Activated naive CD8-positive, alpha-beta T cell treated with anti-CD3 and anti-CD28 coated beads, Interleukin-2, amount 10 ng/mL, durations not matched to agents 7 days and 5 days (primary cell): ENCODE results near the gene PXDC1. TPM values are rescaled to one million over a fixed set of nuclear protein-coding genes. Genes with fewer than 3 reads are reported as not detected.

Source experiments
- ATAC-seq: fragments of 150-1000 bp; cut with Tn5 transposase; one replicate; pipeline ENCODE4 v1.10.0; 2021; ENCODE audit warnings: low read depth, moderate library complexity
- POLR2A ChIA-PET: fragments of 350-600 bp; sonication (Branson Sonifier 250); formaldehyde crosslinking; loops from one replicate; lab custom pipeline; 2021; ENCODE audit warnings: antibody characterized with exemption; lab: Charles Lee
- DNase-seq: peaks from one replicate; pipeline ENCODE4 v3.0.0; 2021
- H3K27ac Mint-ChIP-seq: one replicate; pipeline ENCODE4 v1.8.0; 2022; ENCODE audit warnings: mild to moderate bottlenecking, mixed read lengths
- H3K27me3 Mint-ChIP-seq: one replicate; pipeline ENCODE4 v1.8.0; 2022; ENCODE audit warnings: mild to moderate bottlenecking, moderate library complexity, mixed read lengths
- H3K36me3 Mint-ChIP-seq: one replicate; pipeline ENCODE4 v1.8.0; 2021; ENCODE audit warnings: mild to moderate bottlenecking, mixed read lengths
- H3K4me1 Mint-ChIP-seq: one replicate; pipeline ENCODE4 v1.8.0; 2021; ENCODE audit warnings: mixed read lengths
- H3K4me3 Mint-ChIP-seq: one replicate; pipeline ENCODE4 v1.8.0; 2022; ENCODE audit warnings: mild to moderate bottlenecking, moderate library complexity, mixed read lengths
- H3K9me3 Mint-ChIP-seq: one replicate; pipeline ENCODE4 v1.8.0; 2021; ENCODE audit warnings: mixed read lengths
- total RNA-seq, 2 experiments: library from RNA; stranded (reverse); gene quantifications; one replicate each; pipeline ENCODE4 v1.2.3, GENCODE V29; 2021

PXDC1 gene
- total RNA-seq, 2 experiments from 2014 or later: 0.31 to 0.33 TPM

DNA sequence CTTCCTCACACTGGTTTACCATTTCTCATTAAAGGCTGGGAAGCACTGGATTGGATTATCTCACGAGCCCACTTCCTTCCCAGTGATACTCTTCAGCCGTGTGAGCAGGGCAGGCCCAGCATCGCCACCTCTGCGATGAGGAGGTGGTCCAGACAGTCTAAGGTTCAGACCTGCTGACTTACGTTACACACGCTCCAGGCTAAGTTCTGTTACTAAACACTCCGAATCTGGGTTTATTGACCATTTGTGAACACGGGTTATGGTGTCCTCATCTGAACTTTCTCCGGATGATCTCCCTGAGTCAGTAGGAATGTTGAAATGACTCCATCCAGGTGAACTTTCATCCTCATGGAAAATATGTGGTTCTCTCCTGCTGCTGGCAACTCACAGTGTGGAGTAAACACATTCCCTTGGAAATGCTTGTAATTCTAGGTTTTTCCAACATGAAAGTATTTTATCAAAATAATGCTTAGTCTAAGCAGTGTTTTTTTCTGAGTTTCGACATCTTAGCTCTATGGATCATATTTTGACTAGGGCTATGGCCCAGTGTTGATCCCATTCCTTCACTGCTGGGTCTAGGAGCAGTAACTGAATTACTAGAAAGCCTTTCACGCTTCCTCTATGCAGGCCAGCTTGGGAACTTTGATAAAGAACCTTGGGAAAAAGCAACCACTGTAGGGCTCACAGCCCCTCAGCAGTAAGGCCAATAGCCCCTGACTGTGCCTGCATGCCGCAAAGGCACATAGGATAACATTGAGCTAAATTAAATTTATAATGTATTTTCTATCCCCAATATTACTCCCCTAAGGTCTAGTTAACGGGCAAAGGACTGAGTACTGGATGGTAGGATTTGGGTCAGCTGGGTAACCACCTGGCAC is 37.7 kb upstream of the PXDC1 start:
- POLR2A ChIA-PET: no interaction called here

DNA sequence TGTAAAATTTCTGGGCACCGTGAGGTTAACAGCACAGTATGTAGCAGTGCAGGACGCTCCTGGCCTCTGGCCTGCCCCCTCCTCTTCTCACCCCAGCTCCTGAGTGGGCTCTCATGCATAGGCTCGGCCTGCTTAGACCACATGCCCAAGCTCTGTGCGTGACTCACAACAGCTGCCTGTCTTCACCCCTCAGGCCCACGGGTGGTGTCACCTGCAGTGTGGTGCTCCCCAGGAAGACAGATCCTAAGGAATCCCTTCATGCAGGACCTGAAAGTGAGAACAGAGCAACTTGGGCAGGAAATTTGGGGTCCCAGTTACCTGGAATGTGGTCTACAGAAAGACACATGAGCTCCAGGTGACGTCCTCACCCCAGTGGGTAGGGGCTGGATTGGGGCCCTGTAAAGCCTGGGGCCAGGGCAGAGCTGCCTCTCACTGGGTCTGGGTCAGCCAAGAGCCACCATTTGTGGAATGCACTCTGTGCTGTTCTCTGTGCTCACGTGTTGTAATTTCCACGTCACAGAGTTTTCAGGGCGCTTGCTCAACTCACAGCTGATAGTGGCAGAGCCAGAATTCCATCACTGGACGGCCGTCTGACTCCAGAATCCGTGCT is 37.0 kb upstream of the PXDC1 start:
- POLR2A ChIA-PET: no interaction called here
- H3K9me3 Mint-ChIP-seq: no peaks in the 10 kb centered on the region
- H3K27me3 Mint-ChIP-seq: no peaks in the 10 kb centered on the region
- H3K4me3 Mint-ChIP-seq: no peak overlapping the region
- H3K27ac Mint-ChIP-seq: no peak overlapping the region
- no peak for DNase-seq
- no peak for ATAC-seq
- H3K4me1 Mint-ChIP-seq: no peaks in the 10 kb centered on the region
- H3K36me3 Mint-ChIP-seq: no peaks in the 10 kb centered on the region

More for the DNA sequence above, 37.7 kb upstream of the PXDC1 start:
- no peak overlapping the region for H3K4me3 Mint-ChIP-seq
- H3K27me3 Mint-ChIP-seq: no peaks in the 10 kb centered on the region
- H3K4me1 Mint-ChIP-seq: no peaks in the 10 kb centered on the region
- no peaks in the 10 kb centered on the region for H3K9me3 Mint-ChIP-seq
- no peak overlapping the region for H3K27ac Mint-ChIP-seq
- no peak for DNase-seq
- H3K36me3 Mint-ChIP-seq: no peaks in the 10 kb centered on the region
- ATAC-seq: no peak

DNA sequence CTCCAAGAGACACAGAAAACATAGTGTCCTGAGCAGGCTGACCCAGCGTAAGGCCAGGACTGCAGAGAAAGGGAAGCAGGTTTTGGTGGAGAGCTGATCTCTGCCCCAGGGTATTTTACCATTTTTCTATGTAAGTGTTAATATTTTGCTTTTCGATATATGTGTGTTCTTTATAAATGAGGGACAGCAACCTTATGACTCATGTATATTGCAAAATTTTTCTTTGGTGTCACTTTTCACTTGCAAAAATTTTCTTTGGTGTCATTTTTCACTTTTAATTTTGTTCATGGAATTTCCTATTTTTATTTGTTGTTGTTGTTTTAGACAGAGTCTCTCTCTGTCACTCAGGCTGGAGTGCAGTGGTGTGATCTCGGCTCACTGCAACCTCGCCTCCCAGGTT is 34.6 kb upstream of the PXDC1 start:
- ATAC-seq: no peak
- Mint-ChIP-seq H3K36me3 (no peaks in the 10 kb centered on the region), H3K9me3 (no peaks in the 10 kb centered on the region), H3K27me3 (no peaks in the 10 kb centered on the region), H3K4me1 (no peaks in the 10 kb centered on the region), H3K27ac (no peak overlapping the region), H3K4me3 (no peak overlapping the region)
- DNase-seq: no peak
- POLR2A ChIA-PET: no interaction called here

DNA sequence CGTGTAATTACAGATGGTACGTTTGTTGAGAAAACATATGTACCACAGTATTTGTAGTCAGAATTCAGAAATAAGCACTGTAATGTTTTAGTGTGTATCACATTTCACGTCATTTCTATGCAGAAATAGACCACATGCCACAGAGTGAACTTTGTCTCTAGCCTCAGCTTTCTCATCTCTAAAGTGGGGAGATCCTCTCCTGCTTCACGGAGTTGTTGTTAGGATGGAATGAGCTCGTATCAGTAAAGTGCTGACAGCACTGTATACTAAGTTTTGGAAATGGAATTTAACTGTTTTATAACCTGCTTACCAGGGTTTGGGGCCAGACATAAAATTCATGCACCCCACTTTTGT is 34.2 kb upstream of the PXDC1 start:
- Mint-ChIP-seq H3K4me1 (no peaks in the 10 kb centered on the region), H3K4me3 (no peak overlapping the region), H3K9me3 (no peaks in the 10 kb centered on the region), H3K27me3 (no peaks in the 10 kb centered on the region), H3K27ac (no peak overlapping the region), H3K36me3 (no peaks in the 10 kb centered on the region)
- POLR2A ChIA-PET: no interaction called here
- DNase-seq (no peak), ATAC-seq (no peak)

DNA sequence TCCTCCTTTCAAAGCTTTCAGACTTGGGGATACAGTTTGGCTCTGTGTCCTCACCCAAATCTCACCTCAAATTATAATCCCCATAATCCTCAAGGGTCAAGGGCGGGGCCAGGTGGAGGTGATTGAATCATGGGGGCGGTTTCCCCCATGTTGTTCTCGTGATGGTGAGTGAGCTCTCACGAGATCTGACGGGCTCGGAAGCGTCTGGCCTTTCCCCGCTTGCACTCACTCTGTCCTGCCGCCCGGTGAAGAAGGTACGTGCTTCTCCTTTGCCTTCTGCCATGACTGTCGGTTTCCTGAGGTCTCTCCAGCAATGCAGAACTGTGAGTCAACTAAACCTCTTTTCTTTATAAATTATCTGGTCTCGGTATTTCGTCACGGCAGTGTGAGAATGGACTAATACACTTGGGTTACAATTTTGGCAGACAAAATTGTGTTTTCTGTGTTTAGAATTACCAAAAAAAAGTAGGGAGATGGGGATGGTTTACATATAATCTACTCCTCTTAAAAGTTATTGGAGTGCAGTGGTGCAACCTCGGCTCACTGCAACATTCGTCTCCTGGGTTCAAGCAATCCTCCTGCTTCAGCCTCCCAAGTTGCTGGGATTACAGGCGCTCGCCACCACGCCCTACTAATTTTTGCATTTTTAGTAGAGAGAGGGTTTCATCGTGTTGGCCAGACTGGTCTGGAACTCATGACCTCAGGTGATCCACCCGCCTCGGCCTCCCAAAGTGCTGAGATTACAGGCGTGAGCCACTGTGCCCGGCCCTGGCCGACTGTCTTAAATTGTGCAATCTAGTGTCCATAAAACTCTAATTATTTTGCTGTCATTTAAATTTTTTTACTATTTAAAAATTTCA is 33.6 kb upstream of the PXDC1 start:
- Mint-ChIP-seq H3K4me3 (no peak overlapping the region), H3K36me3 (no peaks in the 10 kb centered on the region), H3K9me3 (no peaks in the 10 kb centered on the region), H3K27me3 (no peaks in the 10 kb centered on the region), H3K4me1 (no peaks in the 10 kb centered on the region), H3K27ac (no peak overlapping the region)
- ATAC-seq (no peak), DNase-seq (no peak)
- POLR2A ChIA-PET: no interaction called here

DNA sequence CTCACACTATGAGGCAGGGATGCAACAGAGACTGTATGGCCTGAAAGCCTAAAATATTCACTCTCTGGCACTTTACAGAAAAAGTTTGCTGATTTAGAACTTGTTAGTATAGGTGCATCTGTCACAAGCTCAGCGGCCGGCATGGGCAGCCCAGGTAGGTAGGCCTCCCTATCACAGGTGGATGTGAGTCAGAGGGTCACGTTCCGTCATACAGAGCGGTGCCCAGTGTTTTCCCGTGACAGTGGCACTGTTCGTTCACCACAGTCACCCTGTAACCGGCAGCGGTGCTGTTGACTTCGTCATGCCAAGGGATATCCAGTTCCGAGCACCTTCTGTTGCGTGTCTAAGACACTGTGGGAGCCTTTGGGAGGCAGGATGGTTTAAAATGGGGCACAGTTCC is 32.9 kb upstream of the PXDC1 start:
- POLR2A ChIA-PET: no interaction called here
- no peaks in the 10 kb centered on the region for H3K36me3 Mint-ChIP-seq
- H3K9me3 Mint-ChIP-seq: no peaks in the 10 kb centered on the region
- no peaks in the 10 kb centered on the region for H3K4me1 Mint-ChIP-seq
- no peak overlapping the region for H3K4me3 Mint-ChIP-seq
- no peaks in the 10 kb centered on the region for H3K27me3 Mint-ChIP-seq
- DNase-seq (no peak), ATAC-seq (no peak)
- no peak overlapping the region for H3K27ac Mint-ChIP-seq

DNA sequence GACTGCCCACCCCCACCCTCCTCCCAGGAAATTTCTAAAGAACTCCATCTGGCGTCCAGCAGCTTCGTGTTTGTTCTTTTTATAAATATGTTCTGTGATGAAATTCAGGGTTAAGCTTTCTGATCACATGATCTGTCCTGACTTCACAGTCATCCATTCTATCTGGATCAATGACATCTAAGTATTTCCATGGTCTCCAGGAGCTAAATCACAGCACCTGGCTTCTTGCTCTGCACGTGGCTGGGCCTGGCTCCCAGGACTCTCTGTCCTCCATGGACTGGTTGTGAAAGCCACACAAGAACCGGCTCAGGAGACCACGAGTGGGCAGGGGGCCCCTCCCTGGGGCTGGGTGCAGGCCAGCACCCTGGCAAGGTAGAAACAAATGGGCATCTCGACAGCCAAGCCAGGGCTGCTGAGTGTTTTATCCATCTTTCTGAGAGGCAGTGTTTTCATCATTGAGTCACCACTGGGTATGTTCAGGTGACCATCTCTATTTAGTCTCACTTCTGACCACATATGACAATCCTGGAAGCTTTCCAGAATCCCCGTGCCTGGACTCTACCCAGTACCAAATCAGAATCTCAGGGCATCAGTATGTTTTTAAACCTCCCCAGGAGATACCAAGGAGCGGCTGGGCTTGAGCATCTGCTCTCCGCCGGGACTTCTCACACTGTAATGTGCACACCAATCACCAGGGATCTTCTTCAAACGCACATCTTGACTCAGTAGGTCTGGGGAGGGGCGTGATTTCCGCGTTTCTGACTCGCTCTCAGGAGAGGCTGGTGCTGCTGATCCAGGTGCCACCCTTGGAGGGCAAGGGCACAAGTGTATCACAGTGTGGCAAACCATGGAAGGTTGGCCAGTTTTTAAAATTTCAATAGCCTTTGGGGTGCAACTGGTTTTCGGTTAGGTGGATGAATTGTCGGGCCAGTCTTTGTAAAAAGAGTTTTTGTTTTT is 31.6 kb upstream of the PXDC1 start:
- Mint-ChIP-seq H3K27me3 (no peaks in the 10 kb centered on the region), H3K9me3 (no peaks in the 10 kb centered on the region), H3K4me1 (no peaks in the 10 kb centered on the region), H3K27ac (no peak overlapping the region), H3K4me3 (no peak overlapping the region), H3K36me3 (no peaks in the 10 kb centered on the region)
- POLR2A ChIA-PET: no interaction called here
- ATAC-seq (no peak), DNase-seq (no peak)

DNA sequence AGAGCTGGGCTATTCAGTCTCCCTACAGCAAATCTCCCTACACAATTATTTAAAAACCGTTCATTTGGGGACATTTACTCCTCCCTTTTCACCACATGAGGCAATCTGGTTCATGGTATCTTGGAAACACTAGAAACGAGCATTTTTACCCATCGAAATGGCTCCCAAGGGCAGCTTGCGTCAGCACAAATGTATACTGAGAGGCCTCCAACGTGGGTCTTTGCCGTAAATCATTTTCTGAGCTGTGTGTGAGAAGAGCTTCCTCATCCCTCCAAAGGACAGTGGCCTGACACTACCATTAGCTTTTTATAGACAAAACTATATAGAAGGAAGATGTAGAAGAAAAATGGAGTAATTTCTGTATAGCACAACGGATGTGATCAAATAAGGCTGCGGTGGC is 30.0 kb upstream of the PXDC1 start:
- Mint-ChIP-seq H3K4me3 (no peak overlapping the region), H3K36me3 (no peaks in the 10 kb centered on the region), H3K4me1 (no peaks in the 10 kb centered on the region), H3K9me3 (no peaks in the 10 kb centered on the region), H3K27ac (no peak overlapping the region), H3K27me3 (no peaks in the 10 kb centered on the region)
- ATAC-seq (no peak), DNase-seq (no peak)
- POLR2A ChIA-PET: no interaction called here

DNA sequence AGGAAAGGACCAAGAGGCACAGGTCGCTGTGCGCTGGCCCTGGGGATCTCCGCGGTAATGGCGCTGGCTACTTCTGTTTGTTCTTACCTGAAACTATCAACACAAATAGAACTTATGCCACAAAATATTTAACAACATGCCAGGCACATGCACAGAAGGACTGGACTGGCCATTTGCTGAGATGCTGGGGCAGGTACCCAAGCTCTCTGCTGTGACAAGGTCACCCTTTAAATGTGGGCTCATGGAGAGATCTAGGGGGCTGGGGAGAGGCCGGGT is 28.0 kb upstream of the PXDC1 start:
- Mint-ChIP-seq H3K4me1 (no peaks in the 10 kb centered on the region), H3K27ac (no peak overlapping the region), H3K27me3 (no peaks in the 10 kb centered on the region), H3K9me3 (no peaks in the 10 kb centered on the region), H3K36me3 (no peaks in the 10 kb centered on the region), H3K4me3 (no peak overlapping the region)
- POLR2A ChIA-PET: no interaction called here
- ATAC-seq (no peak), DNase-seq (no peak)

DNA sequence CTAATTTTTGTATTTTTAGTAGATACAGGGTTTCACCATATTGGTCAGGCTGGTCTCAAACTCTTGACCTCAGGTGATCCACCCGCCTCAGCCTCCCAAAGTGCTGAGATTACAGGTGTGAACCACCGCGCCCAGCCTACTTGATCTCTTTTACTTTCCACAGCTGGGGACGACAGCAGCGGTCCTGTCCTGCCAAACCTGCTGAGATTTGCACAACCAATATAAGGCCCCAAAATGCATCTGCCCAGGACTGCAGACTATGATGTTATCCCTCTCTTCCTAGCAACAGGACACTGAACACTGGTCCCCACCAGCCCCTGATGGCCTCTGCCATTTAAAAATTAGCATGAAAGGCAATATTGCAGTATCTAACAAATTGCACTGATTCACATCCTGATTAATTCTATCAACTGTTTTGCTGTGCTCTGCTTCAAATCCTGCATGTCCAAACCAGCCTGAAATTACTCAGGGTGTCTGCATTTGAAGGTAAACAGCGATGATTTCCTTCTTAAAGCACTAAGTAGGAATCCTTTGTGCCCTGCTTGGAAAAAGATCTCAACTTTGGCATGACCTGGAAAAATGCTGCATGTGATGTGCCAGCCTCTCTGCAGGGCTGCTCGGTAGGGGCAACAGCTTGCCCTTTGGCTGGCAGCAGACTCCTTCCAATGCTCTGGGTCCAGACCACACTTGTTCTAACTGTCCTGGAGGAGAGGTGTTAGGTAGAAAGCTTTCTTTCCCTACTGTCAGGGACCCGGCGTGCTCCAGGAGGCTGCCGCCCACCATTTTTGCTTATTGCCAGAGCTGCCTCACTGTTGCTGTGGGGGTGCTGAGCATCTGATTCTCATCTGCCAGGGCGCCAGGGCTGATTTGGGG is 27.4 kb upstream of the PXDC1 start:
- no peaks in the 10 kb centered on the region for H3K9me3 Mint-ChIP-seq
- POLR2A ChIA-PET: no interaction called here
- no peaks in the 10 kb centered on the region for H3K4me1 Mint-ChIP-seq
- DNase-seq (no peak), ATAC-seq (no peak)
- H3K27ac Mint-ChIP-seq: no peak overlapping the region
- no peak overlapping the region for H3K4me3 Mint-ChIP-seq
- no peaks in the 10 kb centered on the region for H3K36me3 Mint-ChIP-seq
- H3K27me3 Mint-ChIP-seq: no peaks in the 10 kb centered on the region

DNA sequence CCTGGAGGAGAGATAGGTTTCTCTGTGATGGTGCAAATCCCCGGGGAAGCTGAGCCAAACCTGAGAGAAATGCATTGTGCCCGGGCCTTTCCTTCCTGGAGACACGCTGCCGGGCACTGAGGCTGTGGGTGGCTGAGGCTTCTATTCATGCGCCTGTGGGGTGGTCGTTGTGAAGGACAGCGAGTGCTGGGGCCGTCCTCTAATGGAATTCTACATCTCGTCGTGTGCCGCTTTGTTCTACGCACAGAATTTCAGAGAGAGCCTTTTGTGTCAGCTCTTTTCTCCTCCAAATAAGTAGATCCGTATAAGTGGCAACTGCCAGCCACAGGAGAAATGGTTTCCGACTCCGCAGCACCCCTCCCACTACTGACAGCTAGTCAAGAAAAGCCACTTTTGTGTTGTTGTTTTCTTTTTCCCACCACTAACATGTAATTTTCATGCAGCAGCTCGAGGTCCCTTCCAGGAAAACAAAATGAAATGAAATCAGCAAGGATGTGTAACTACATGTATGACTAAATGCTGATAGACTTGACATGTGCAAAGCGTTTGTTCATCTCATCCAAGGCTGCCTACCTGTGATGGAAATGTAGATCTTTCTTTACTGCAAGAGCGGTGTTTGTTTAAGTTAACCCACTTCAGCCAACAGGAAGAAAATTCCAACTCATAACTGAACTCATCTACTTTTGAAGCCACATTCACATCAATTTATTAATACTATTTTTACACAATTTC is 26.4 kb upstream of the PXDC1 start:
- Mint-ChIP-seq H3K27ac (no peak overlapping the region), H3K4me3 (no peak overlapping the region), H3K27me3 (no peaks in the 10 kb centered on the region), H3K4me1 (no peaks in the 10 kb centered on the region), H3K36me3 (no peaks in the 10 kb centered on the region), H3K9me3 (no peaks in the 10 kb centered on the region)
- POLR2A ChIA-PET: no interaction called here
- ATAC-seq (no peak), DNase-seq (no peak)
